ENCODE data around the gene ADGRG6. TPM values are rescaled to one million over a fixed set of nuclear protein-coding genes. Genes with fewer than 3 reads are reported as not detected.
"Not testable (repeated sequence)": the region's sequence is repeated elsewhere in the genome, so short reads cannot be mapped to it uniquely, and the experiment has no call there.

The ADGRG6 gene
- total RNA-seq, 3 donors from 2014 or later, result 8.2 to 29.6 (median 28.5) TPM

DNA sequence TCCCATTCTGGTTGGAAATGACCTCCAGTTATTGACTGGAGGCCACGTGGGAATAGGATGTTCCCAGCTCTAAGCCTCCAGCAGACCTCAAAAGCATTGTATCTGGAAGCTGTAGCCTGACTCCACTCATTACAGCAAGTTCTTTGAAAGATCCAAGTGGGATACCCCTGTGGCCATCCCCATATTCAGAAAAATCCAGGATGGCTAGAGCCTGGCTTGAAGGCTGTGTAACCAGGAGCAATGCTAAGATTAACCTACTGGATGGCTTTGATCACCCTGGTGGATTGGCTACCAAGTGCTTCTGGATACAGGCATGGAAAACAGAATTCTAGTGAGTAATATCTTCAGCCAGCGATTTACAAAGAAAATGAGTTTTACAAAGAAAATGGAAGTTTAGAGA is 151.2 kb downstream of the ADGRG6 start:
- no peak for DNase-seq (ENCODE audit: low spot score in 2 of 2)

DNA sequence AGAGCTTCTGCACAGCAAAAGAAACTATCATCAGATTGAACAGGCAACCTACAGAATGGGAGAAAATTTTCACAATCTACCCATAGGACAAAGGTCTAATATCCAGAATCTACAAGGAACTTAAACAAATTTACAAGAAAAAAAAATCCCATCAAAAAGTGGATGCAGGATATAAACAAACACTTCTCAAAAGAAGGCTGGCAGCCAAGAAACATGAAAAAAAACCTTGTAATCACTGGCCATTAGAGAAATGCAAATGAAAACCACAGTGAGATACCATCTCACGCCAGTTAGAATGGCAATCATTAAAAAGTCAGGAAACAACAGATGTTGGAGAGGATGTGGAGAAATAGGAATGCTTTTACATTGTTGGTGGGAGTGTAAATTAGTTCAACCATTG is 152.4 kb downstream of the ADGRG6 start:
- H3K9me3 ChIP-seq; intact Hi-C loops (cut with DNase I; ENCODE audit: low total_unique reads); H3K4me3 ChIP-seq; H3K27ac ChIP-seq; DNase-seq (ENCODE audit: low spot score in 2 of 2); H3K36me3 ChIP-seq; H3K27me3 ChIP-seq; H3K4me1 ChIP-seq: not testable (repeated sequence)

More for the DNA sequence above, 151.2 kb downstream of the ADGRG6 start:
- no peaks in the 10 kb centered on the region for H3K27me3 ChIP-seq
- no peaks in the 10 kb centered on the region for H3K4me1 ChIP-seq
- no peak for TF ChIP-seq POLR2AphosphoS5 (IDR thresholded peaks at IDR 0.05)
- H3K9me3 ChIP-seq, result no peaks in the 10 kb centered on the region
- no peak overlapping the region for H3K27ac ChIP-seq
- no peaks in the 10 kb centered on the region for H3K36me3 ChIP-seq
- intact Hi-C loops (cut with DNase I; ENCODE audit: low total_unique reads), result no loop called here
- H3K4me3 ChIP-seq, result no peak overlapping the region

DNA sequence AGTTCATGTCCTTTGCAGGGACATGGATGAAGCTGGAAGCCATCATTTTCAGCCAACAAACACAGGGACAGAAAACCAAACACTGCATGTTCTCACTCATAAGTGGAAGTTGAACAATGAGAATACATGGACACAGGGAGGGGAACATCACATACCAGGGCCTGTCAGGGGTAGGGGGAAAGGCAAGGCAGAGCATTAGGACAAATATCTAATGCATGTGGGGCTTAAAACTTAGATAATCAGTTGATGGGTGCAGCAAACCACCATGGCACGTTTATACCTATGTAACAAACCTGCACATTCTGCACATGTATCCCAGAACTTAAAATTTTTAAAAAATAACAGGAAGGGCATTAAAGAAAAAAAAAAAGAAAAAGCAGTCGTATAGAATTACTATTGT is 153.0 kb downstream of the ADGRG6 start:
- H3K36me3 ChIP-seq; H3K27me3 ChIP-seq; H3K4me1 ChIP-seq; intact Hi-C loops (cut with DNase I; ENCODE audit: low total_unique reads); H3K27ac ChIP-seq; H3K9me3 ChIP-seq; H3K4me3 ChIP-seq; DNase-seq (ENCODE audit: low spot score in 2 of 2): not testable (repeated sequence)

- intact Hi-C loops (cut with DNase I; ENCODE audit: low total_unique reads), result no loop called here
- Histone ChIP-seq H3K4me3 (no peak overlapping the region), H3K27ac (no peak overlapping the region), H3K9me3 (no peaks in the 10 kb centered on the region), H3K4me1 (no peaks in the 10 kb centered on the region), H3K36me3 (no peaks in the 10 kb centered on the region), H3K27me3 (no peaks in the 10 kb centered on the region)
- TF ChIP-seq CTCF (IDR thresholded peaks at IDR 0.05) (no peak), POLR2AphosphoS5 (IDR thresholded peaks at IDR 0.05) (no peak), POLR2A (IDR thresholded peaks at IDR 0.05) (no peak)
- DNase-seq (ENCODE audit: low spot score in 2 of 2), result no peak
Observed at GRCh38 chr6:142455957-142456589, 154.3 kb downstream of the ADGRG6 start.

DNA sequence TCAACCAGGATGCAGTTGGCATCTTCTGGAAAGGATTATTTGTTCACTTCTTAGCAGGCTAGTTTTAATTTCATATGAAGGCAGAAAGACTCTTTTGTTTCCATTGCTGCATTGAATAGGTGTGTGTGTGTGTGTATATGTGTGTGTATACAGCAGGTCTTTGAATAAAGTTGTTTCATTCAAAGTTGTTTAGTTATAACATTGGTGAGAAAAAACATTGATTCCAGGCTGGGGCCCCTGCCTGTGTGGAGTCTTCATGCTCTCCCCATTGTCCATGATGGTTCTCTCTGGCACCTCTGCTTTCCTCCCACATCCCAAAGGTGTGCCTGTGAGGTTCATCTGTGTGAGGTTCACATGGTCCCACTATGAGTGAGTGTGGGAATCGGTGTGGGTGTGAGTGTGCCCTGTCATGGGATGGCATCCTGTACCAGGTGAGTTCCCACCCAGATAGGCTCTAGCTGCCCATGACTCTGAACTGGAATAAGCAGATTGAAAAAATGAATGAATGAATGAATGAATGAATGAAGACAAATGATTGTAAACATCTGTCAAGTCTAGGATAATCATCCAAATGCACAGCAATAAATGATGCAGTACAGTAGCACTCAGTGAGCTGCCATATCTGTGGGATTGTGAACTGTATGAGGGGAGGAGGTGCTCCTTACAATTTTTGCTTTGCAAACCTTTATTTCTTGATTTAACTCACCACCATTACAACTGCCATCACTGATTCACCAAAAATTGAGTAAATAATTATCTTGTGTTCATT is 156.0 kb downstream of the ADGRG6 start:
- H3K4me1 ChIP-seq, result no peaks in the 10 kb centered on the region
- no peak for DNase-seq (ENCODE audit: low spot score in 2 of 2)
- no peaks in the 10 kb centered on the region for H3K36me3 ChIP-seq
- no peak overlapping the region for H3K4me3 ChIP-seq
- H3K27me3 ChIP-seq, result no peaks in the 10 kb centered on the region
- intact Hi-C loops (cut with DNase I; ENCODE audit: low total_unique reads), result no loop called here
- no peak overlapping the region for H3K27ac ChIP-seq
- no peaks in the 10 kb centered on the region for H3K9me3 ChIP-seq
- TF ChIP-seq POLR2AphosphoS5 (IDR thresholded peaks at IDR 0.05) (no peak), POLR2A (IDR thresholded peaks at IDR 0.05) (no peak), CTCF (IDR thresholded peaks at IDR 0.05) (no peak)

DNA sequence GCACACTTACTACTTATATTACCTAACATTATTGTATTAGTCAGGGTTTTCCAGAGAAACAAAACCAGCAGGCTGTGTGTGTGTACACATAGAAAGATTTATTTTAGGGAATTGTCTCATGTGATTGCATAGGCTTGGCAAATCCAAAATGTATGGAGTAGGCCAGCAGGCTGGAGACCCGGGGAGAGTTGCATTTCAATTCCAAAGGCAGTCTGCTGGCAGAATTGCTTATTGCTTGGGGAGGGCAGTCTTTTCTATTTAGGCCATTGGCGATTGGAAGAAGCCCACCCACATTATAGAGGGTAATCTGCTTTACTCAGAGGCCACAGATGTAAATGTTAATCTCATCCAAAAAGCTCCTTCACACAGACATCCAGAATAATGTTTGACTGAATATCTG is 157.0 kb downstream of the ADGRG6 start:
- no peak for DNase-seq (ENCODE audit: low spot score in 2 of 2)
- H3K36me3 ChIP-seq, result no peaks in the 10 kb centered on the region
- H3K27ac ChIP-seq, result no peak overlapping the region
- intact Hi-C loops (cut with DNase I; ENCODE audit: low total_unique reads), result no loop called here
- no peaks in the 10 kb centered on the region for H3K9me3 ChIP-seq
- TF ChIP-seq CTCF (IDR thresholded peaks at IDR 0.05), result no peak
- no peak for TF ChIP-seq POLR2A (IDR thresholded peaks at IDR 0.05)
- no peak for TF ChIP-seq POLR2AphosphoS5 (IDR thresholded peaks at IDR 0.05)
- H3K27me3 ChIP-seq, result no peaks in the 10 kb centered on the region
- no peaks in the 10 kb centered on the region for H3K4me1 ChIP-seq
- H3K4me3 ChIP-seq, result no peak overlapping the region

Measured in breast epithelium (tissue), 4 donors.